Inferior parietal cortex (tissue), 1 donor: ENCODE measurements around the gene KIF1B.
"Not testable (repeated sequence)": the region's sequence is repeated elsewhere in the genome, so short reads cannot be mapped to it uniquely, and the experiment has no call there.

Experiments
- DNase-seq: peaks from one replicate; pipeline ENCODE4 v3.0.0-alpha.2; 2016; ENCODE audit errors: extremely low spot score

The KIF1B gene

DNA sequence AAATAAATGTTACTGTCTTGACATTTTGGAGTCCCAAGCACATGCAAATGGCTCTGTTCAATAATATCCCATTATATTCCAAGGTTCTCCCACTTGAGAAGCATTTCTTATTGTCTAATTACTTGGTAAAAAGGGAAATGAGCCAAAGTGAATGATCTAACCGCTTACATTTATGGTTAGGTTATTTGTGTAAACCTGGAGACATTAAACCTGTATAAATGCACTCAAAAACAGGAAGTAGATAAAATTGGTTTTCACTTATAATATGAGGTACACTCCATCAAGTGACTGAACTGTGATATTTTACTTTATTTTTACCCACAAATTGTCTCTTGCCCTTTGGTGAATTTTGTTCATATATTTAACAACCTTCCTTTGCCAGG, 26.8 kb downstream of the KIF1B start:
- DNase-seq, result no peak

DNA sequence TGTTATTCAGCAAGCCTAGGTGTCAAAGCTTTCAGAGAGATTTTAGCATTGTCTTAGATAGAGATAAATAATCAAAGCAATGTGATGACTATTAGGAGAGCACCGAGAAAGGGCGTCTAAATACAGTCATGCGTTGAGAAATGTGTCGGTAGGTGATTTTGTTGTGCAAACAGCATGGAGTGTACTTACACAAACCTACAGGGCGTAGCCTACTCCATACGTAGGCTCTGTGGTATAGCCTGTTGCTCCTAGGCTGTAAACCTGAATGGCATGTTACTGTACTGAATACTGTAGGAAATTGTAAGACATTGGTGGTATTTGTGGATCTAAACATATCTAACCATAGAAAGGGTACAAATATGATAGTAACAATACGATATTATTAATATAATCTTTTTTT, 31.8 kb downstream of the KIF1B start:
- DNase-seq, result no peak

DNA sequence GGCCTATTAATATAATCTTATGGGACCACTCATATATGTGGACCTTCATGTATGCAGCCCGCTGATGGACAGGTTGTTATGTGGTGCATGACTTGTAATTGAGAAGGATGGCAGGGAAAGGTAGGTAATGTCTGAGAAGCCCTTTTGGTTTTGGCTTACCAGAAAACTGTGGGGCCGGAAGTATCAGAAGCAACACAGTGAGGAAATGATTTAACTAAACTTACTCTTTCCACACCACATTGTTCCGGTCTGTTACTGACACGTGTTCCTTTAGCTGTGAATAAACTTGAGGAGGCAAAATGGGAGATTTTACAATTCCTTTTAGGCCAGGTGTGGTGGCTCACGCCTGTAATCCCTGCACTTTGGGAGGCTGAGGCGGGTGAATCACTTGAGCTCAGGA, 32.4 kb downstream of the KIF1B start:
- DNase-seq, result no peak

DNA sequence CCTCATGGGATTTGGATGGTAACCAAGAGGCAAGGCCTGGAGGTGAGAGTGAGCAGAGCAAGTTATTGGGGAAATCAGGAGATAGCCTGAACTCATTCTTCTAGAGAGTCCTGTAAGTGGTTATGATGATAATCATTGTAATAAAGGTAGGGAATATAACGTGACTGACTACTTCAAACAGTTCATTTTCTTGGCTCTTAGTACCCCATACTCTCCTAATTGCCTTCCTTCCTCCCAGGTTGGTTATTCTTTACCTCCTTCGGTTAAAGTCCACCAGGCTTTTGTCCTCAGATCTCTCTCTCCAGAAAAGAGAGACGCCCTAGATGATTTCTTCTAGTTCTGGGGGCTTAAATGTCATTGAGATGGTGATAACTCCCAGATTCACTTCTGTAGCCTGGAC, 35.3 kb downstream of the KIF1B start:
- no peak for DNase-seq

DNA sequence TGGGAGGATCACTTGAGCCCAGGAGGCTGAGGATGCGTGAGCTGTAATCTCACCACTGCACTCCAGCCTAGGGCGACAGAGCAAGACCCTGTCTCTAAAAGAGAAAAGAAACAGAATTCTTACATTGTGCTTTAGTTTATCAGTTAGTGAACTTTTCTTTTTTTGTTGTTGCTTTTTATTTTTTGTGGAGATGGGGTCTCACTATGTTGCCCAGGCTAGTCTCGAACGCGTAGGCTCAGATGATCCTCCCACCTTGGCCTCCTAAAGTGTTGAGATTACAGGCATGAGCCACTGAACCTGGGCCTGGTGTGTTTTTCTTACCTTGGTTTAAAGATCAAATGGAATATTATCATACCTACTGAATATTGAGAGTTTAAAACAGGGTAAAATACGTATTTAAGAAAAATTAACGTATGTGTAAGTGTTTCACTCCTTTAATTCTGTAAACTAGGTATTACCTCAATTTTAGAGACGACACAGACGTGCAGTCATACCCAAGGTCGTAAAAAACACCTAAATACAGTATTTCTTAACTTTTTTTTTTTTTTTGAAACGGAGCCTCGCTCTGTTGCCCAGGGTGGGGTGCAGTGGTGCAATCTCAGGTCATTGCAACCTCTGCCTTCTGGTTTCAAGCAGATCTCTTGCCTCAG, 39.6 kb downstream of the KIF1B start:
- DNase-seq, result no peak

DNA sequence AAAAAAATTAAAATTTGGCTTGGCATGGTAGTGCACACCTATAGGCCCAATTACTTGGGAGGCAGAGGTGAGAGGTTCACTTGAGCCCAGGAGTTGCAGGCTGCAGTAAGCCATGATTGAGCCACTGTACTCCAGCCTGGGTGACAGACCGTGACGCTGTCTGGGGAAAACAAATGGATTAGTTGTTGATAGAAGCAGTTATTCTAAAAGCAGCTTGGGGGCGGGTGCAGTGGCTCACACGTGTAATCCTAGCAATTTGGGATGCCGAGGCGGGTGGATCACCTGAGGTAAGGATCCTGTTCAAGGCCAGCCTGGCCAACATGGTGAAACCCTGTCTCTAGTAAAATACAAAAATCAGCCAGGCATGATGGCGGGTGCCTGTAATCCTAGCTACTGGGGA, 40.3 kb downstream of the KIF1B start:
- no peak for DNase-seq

DNA sequence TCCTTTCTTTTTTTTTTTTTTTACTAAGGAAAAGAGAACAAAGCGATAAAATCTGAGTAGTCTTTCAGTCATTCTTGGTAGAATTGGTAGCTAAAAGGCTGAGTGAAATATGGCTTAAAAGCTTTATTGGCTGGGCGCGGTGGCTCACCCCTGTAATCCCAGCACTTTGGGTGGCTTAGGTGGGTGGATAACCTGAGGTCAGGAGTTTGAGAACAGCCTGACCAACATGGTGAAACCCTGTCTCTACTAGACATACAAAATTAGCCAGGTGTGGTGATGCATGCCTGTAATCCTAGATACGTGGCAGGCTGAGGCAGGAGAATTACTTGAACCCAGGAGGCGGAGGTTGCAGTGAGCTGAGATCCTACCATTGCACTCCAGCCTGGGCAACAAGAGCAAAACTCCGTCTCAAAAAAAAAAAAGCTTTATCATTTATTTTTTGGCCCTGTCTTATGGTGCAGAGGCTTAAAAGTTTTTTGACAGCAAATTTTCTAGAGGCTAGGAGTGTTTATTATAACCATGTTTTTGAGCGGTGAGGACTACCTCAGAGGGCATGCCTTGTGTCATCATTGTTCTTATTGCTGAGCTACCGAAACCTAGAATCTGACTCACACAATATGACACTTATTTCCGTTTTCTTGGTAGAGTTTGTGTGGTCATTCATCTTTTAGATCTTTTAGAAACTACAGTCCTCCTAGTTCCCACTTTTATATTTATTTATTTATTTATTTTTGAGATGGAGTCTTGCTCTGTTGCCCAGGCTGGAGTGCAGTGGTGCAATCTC, 41.1 kb downstream of the KIF1B start:
- DNase-seq, result not testable (repeated sequence)

DNA sequence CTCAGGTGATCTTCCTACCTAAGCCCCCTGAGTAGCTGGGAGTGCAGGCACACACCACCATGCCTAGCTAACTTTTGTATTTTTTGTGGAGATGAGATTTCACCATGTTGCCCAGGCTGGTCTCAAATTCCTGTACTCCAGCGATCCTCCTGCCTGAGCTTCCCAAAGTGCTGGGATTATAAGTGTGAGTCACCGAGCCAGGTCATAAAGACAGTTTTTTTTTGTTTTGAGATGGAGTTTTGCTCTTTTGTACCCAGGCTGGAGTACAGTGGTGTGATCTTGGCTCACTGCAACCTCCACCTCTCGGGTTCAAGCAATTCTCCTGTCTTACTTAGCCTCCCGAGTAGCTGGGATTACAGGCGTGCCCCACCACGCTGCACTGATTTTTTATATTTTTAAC, 42.1 kb downstream of the KIF1B start:
- DNase-seq, result no peak

DNA sequence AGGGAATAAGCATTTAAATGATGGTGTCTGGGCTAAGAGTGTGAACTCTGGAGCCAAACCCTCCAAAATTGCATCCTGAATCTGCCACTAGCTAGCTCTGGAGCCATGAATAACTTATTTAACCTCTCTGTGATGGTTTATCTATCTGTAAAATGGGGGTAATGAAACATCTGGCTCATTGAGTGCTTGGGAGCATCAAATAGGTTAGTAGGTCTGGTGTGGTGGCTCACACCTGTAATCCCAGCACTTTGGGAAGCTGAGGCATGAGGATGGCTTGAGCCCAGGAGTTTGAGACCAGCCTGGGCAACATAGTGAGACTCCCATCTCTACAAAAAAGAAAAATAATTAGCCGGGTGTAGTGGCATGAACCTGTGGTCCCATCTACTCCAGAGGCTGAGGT, 42.8 kb downstream of the KIF1B start:
- no peak for DNase-seq

DNA sequence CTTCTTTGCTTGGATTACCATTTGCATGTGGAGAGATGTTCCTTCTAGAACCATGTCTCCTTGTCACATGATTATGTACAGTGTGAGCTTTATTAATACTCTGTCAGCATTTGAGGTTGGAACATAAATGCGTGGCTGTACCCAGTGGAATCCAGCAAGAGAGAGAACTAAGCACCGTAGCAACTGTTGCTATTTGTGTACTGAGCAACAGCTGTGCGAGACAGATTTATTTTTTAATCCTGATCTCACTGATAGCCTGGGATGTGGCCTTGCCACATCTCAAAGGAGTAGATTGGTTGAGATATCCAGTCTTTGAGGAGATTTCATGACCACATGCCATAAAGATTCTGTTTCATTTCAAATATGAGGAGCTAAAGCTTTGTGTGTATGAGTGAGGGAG, 43.4 kb downstream of the KIF1B start:
- DNase-seq, result no peak

DNA sequence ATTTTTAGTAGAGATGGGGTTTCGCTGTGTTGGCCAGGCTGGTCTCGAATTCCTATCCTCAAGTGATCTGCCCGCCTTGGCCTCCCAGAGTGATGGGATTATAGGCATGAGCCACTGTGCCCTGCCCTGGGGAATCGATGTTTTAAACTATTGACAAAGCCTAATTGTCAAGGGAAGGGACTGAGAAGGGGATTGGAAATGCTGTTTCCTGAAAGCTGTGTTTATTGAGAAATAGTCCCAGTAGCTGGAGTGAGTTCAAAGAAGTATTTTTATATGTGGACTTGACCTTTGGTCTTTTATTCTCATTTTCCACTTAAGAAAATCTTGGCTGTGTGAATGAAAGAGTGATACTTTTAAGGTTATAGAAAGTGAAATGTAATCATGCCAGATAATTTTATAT, 47.5 kb downstream of the KIF1B start:
- DNase-seq, result no peak

DNA sequence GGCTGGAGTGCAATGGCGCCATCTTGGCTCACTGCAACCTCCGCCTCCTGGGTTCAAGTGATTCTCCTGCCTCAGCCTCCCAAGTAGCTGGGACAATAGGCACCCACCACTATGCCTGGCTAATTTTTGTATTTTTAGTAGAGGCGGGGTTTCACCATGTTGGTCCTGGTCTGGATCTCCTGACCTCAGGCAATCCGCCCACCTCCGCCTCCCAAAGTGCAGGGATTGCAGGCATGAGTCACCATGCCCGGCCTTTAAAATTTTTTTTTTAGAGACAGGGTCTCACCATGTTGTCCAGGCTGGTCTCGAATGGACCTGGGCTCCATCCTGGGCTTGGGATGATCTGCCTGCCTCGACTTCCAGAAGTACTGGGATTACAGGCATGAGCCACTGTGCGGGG, 49.2 kb downstream of the KIF1B start:
- DNase-seq, result not testable (repeated sequence)

DNA sequence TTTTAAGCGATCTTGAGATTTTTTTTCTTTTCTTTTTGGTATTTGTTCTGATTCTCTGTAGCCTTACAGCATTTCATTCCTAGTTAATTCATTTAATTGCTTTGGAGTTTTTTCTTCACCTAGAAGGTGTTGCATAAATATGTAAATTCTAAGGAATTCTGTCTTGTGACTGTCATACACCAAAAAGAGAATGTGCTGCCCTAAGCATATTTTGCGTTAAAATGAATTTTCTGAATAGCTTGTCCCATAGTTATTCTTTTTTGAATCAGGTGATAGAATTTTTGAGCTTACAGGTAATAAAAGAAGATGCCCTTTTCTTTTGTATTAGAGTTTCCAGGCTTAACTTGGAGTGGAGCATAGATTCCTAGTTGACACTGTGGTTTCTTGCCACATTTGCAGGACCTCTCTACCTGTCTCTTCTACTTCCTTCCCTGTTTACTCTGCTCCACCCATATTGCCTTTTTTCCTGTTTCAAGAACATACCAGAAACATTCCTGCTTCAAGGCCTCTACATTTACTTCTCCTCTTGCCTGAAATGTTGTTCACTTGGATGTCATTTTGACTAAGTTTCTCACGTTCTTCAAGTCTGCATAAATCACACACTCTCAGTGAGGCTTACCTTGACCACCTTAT, 53.2 kb downstream of the KIF1B start:
- DNase-seq, result no peak

DNA sequence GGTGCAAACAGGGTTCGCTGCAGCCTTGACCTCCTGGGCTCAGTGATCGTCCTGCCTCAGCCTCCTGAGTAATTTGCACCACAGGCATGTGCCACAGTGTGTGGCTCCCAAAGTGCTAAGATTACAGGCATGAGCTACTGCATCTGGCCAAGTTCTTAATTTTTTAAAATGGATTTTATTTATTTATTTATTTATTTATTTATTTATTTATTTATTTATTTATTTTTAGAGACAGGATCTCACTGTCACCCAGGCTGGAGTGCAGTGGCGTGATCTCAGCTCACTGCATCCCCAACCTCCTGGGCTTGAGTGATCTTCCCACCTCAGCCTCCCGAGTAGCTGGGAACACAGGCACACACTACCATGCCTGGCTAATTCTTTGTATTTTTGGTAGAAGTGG, 54.7 kb downstream of the KIF1B start:
- DNase-seq, result no peak

DNA sequence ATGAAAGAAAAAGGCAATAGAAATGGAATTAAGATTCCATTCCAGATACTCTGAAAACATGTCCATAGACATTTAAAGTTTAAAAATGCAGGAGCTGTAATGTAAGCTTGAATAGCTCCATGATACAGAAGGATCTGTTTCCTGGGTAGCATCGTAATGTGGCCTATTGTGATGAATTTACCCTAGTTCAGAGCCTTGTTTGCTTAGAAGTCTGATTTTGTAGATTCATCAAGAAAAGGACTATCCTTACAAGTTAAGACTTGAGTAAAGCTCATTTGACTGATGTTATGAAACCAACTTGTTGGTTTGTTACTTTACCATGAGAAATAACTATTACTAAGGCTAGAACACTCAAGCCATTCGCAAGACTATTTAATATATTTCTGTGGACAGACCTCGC, 55.5 kb downstream of the KIF1B start:
- no peak for DNase-seq

DNA sequence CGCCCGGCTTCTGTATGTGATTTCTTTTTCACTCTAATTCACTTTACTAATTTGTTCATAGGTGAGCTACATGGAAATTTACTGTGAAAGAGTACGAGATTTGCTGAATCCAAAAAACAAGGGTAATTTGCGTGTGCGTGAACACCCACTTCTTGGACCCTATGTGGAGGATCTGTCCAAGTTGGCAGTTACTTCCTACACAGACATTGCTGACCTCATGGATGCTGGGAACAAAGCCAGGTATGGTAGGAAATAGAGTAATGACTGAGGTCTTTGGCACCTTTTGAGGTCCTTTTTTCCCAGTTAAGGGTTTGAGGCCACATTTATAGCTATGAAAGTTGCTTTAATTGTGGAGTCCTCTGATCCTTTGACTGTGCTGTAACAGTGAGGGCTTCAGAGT, 56.9 kb downstream of the KIF1B start:
- DNase-seq, result no peak

DNA sequence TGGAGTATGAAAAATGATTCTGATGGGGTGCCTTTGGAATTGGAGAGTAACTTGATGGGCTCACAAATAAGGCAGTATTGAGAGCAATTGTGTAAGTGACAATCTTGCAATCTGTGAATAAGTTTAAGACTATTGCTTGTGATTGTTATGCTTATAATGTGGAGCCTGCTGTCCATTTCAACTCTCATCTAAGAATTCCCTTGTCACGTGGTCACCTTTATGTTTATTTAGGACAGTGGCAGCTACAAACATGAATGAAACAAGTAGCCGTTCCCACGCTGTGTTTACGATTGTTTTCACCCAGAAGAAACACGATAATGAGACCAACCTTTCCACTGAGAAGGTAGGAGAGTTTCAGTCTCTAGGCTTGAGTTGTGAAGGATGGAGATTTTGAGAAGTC, 57.6 kb downstream of the KIF1B start:
- no peak for DNase-seq

DNA sequence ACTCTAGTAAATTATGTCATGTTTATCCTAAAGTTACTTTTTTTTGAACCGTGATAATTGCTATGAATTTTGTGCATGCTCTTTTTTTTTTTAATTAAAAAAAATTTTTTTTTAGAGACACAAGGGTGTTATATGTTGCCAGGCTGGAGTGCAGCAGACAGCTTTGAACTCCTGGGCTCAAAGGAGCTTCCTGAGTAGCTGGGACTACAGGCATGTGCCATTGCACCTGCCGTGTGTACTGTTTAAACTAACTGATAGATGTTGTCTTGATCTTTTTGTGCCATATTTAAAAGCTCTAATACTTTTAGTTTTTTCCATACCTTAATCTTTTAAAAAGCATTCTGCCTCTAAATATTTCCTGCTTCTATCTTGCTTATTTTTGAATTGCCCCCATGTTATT, 60.7 kb downstream of the KIF1B start:
- no peak for DNase-seq

DNA sequence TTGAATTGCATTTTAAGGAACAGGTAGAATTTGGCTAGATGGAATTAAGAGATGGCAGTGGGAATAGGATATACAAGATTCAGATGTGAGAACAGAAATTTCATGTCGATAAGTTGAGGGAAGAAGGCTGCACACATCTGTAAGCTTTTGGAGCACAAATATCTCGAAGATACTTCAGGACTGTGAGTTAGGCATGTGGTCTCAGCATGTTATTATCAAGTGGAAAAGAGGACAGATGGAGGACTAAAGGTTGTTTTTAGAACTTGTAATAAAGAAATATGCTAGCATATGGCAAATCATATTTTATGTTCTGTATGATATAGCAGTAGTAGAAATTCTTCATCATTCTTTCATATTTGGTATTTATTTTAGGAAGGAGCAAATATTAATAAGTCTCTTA, 61.5 kb downstream of the KIF1B start:
- no peak for DNase-seq

DNA sequence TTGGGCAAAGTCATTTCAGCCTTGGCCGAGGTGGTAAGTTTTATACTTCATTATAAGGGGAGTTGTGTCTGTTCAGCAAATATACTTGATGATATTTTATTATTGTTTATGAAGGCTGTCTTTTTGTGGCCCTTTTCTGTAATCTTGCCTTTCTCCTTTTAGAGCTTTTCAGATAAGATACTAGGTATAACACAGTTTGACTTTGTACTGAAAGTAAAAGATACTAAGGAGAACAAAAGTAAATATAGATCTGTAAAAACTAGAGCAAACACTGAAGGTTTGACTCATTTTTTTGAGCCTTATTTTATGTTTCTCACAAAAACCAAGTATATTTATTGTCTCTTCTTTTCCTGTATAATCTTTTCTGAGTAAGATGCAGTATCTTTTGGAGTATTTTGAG, 61.9 kb downstream of the KIF1B start:
- DNase-seq, result no peak

DNA sequence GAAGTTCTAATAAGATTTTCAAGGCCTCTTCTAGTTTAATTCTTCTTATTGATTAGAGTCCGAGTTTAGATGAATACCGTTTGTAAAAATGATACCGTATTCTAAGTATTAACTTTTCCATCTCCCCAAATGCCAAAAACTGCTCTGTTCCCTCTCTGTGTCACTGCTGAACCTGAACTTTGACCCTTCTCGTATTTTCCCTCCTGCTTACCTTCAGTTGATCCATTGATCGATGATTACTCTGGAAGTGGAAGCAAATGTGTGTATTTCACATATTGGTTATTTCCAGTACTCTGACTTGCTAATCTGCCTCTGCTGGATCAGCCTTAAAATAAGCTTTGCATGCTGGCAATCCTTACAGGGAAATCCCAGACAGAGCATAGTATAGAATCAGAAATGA, 68.5 kb downstream of the KIF1B start:
- no peak for DNase-seq

DNA sequence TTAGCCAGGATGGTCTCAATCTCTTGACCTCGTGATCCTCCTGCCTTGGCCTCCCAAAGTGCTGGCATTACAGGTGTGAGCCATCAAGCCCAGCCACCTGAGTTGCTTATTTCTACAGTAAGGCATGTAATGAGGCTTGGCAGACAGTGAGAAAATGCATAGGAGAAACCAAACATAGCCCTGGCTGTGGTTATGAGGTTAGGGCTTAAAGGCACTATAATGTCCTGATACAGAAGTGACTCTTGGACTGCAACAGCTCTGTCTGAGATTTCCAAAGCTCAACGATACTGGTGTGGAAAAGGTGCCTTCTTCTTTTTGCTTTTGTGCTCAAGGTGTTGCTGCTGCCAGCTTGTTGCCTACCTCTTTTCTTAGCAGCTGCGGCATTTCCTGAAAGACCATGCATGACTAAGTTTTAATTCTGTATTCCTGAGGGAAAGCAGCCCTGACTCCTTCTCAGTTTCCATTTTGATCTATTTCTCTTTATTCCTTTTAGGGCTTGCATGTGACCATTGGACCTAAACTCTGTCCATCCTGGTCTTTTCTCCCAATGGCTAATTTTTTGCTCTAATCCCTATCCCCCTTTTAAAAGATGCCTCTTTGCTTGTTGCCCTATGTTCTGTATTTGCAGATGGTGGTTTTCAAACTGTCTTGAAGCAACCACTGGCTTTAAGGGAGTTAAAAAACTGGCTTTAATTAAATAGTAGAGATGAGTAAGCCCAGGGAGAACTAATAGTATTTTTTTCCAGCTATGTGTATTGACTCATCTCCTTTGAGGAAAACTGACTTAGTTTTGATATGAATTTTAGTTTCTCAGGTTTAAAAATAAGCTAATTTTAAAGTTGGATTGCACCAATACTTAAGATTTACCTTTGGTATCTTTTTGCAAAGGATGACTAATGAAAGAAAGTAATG, 70.3 kb downstream of the KIF1B start:
- no peak for DNase-seq
